ENCODE data around the gene FRA10AC1. TPM values are rescaled to one million over a fixed set of nuclear protein-coding genes. Genes with fewer than 3 reads are reported as not detected.
"Not testable (repeated sequence)": the region's sequence is repeated elsewhere in the genome, so short reads cannot be mapped to it uniquely, and the experiment has no call there.

Gene FRA10AC1
- polyA plus RNA-seq, 4 donors: 27.1 to 39.3 (median 32.3) TPM

DNA sequence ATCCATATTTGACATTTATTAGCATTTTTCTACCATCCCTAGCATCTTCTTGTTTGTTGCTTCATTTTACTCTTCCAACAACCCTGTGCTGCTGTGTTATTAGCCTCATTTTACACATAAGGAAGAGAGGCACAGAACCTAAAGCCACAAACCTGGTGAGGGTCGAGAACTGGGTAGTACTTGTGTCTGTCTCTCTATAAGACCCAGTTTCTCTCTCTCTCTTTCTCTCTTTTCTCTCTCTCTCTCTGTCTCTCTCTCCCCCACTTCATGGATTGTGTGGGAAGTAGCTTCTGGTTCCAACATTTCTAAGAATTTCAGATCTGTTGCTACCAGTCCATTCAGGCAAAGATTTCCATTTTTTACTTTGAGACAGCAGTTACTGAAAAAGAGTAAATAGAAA lies 1.4 kb upstream of the FRA10AC1 start:
- DNase-seq (ENCODE audit: low read depth in 4 of 4, low spot score in 3 of 4): no peak

DNA sequence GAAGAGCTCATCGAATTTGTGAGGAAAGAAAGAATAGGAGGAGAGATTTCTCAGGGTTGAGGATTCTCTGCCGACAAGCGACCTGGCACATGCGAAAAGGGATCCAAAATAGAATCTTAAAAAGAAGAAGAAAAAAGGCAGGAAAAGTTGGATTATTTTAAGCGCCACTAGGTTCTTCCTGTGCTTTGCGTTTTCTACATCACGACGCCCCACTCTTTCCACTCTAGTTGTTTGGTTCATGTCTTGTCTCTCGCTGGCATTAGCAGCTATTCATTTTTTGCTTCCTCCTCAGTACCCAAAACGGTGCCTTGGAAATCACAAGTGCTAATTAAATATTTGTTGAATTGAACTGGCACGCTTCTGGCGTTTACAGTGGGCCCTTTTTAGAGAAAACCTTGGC lies 674 bp upstream of the FRA10AC1 start:
- DNase-seq (ENCODE audit: low read depth in 4 of 4, low spot score in 3 of 4): peak in 2 of 4 donors; percentile 1 to 5

DNA sequence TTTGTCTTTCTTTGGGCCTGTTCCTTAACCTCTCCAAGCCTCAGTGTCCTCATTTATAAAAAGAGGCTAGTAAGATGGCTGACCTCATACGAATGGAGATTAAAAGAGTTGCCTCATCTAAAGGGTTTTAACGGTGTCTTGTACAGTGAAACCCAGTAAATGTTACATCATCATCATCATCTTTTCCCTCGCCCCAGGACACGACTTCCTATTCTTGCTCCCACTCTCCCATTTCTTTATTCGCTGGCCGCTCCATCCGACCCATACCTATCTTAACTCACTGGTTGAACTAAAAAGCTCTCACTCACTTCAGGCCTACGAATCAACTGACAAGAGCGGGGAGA lies 554 bp downstream of the FRA10AC1 start:
- DNase-seq (ENCODE audit: low read depth in 4 of 4, low spot score in 3 of 4): no peak

DNA sequence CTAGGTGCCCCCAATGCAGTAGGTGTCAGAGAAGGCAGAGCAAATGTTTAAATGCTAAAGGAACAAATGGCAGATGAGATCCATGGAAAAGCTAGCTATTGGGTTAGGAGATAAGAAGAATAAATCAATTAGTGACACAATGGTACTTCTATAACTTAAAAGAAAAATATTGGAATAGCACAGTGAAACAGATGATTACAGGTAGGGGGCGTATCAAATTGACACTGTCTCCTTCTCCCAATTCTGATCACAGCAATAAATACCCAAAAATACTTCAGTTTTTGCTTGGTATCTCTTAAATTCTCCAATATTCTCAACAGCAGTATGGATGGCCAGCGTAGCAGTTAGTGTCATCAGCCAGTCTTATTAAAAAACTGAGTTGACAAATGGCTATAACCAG lies 5.2 kb downstream of the FRA10AC1 start:
- no peak for DNase-seq (ENCODE audit: low read depth in 4 of 4, low spot score in 3 of 4)

DNA sequence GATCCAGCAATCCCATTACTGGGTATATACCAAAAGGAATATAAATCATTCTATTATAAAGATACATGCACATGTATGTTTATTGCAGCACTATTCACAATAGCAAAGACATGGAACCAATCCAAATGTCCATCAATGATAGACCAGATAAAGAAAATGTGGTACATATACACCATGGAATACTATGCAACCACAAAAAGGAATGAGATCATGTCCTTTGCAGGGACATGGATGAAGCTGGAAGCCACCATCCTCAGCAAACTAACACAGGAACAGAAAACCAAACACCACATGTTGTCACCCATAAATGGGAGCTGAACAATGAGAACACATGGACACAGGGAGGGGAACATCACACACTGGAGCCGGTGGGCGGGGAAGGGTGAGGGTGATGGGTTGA lies 5.8 kb downstream of the FRA10AC1 start:
- DNase-seq (ENCODE audit: low read depth in 4 of 4, low spot score in 3 of 4): not testable (repeated sequence)

DNA sequence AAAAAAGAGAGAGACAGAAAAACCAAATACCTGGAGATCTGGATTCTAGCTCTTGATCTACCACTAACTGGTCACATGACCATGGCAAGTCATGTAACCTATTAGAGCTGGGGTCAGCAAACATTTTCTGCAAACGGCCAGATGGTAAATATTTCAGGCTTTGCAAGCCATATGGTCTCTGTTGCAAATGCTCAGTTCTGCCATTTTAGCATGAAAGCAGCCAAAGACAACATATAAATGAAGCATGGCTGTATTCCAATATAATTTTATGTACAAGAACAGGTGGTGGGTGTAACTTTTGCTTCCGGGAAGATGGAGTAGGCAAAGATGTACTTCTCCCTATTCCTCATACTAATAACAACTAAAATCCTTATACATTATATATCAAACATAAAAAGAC lies 6.7 kb downstream of the FRA10AC1 start:
- DNase-seq (ENCODE audit: low read depth in 4 of 4, low spot score in 3 of 4): no peak

DNA sequence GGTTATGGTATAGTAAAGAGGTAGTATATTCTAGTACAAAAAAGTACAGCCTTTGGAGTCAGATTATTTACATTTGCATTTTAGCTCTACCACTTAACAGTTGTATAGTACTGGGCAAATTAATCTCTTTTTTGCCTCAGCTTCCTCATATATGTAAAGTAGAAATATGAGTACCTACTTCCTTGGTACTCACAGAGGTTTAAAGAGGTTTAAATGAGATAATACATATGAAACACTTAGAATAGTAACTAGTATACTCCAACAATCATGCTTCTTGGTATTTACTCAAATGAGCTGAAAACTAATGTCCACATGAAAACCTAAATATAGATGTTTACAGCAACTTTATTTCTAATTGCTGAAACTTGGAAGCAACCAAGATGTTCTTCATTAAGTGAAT lies 14.7 kb downstream of the FRA10AC1 start:
- no peak for DNase-seq (ENCODE audit: low read depth in 4 of 4, low spot score in 3 of 4)

DNA sequence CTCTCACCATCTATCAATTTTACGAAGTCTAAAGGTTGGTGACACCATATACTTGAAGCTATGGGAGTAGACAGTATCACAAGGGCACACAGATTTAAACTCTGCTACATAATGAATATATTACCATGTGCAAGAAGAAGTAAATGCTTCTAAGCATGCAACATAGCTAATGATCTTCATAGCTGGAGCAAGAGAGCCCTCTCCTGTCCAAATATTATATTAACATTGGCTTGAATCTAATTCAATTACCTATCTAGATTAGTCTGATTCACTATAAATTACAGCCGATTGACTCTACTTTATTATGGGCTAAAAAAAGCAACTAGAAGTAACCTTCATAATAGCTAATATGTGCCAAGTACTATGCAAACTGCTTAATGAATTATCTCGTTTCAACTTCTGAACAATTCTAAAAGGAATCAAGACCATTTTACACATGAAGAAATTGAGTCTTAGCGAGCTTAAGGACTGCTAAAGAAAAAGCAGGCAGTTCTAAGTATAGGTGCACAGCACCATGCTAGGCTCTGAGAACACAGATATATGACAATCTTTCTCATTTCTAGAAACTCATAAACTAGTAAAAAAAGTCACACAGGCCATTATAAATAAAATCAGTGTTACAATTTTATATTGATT lies 21.9 kb downstream of the FRA10AC1 start:
- DNase-seq (ENCODE audit: low read depth in 4 of 4, low spot score in 3 of 4): peak in 2 of 4 donors; percentile 12 to 14

DNA sequence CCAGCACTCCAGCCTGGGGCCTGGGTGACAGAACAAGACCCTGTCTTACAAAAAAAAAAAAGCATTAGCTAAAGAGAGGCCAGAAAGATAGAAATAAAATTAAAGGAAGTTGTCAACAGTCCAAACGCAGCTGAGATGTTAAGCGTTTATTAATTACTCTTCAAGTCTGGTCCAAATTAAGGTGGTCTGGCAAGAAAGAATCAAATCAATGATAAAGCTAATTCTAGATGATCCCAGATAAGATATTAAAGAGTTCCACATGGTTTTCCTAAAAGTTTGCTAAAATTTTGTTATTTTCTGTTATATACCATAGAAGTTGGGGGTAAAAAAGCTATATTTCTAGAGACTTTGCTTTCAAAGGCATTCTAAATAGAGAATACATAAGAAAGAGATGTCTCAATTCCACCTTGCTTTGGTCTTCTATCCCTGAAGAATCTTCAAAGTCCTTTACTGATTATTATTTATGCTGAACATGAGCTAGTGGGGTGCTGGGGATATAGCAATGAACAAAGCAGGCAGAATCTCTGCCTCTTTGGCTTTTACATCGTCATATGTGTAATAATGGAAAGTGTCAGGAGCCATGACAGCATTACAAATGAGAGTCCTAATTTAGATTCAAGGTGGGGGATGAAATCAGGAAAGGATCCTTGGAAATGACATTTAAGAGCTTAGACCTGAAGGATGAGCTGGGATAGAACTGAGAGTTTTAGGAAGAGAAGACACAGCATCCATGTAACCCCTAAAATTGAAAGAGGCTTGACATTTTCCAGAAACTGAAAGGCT lies 23.4 kb downstream of the FRA10AC1 start:
- DNase-seq (ENCODE audit: low read depth in 4 of 4, low spot score in 3 of 4): no peak

DNA sequence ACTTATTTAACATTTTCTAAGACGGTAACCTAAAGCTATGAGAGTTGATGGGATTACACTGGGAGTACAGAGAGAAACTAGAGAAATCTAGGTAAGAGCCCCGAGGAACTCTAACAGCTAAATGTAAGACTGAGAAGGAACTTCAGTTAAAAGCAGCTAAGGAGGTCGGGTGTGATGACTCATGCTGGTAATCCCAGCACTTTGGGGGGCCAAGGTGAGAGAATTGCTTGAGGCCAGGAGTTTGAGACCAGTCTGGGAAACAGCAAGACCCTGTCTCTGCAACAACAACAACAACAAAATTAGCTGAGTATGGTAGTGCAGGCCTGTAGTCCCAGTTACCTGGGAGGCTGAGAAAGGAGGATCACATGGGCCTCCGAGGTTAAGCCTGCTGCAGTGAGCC lies 24.0 kb downstream of the FRA10AC1 start:
- no peak for DNase-seq (ENCODE audit: low read depth in 4 of 4, low spot score in 3 of 4)

DNA sequence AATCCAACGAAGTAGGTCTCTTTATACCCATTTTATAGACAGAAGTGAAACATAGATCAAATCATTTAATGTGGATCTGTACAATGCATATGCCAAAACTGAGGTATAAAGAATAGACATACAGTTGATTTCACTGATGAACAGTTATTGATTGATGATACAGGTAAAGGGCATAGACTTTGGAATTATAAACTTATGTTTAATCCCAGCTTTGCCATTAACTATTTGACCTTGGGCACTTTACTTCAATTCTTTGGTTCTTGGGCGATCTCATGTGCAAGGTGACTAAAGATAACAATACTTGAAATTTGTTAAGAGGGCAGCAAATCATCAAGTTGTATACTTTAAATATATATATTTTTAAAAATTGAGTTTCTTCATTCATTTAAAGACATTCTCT lies 28.6 kb downstream of the FRA10AC1 start:
- DNase-seq (ENCODE audit: low read depth in 4 of 4, low spot score in 3 of 4): no peak

DNA sequence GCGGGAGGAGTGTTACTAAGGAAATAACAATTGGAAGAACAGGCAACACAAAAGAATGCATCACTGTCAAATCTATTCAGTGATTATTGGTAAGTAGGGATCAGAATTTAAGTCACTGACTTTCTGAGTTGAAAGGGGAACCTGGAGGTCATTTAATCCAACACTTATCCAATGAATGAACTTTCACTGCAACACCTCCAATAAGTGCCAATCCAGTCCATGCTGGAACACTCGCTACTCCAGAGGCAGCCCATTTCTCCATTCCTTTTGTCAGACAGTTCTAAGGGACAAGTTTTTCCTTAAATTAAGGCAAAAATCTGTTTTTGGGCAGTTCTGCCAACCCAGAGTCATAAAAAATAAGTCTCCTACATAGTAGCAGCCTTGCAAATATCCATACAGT lies 29.5 kb downstream of the FRA10AC1 start:
- DNase-seq (ENCODE audit: low read depth in 4 of 4, low spot score in 3 of 4): no peak

DNA sequence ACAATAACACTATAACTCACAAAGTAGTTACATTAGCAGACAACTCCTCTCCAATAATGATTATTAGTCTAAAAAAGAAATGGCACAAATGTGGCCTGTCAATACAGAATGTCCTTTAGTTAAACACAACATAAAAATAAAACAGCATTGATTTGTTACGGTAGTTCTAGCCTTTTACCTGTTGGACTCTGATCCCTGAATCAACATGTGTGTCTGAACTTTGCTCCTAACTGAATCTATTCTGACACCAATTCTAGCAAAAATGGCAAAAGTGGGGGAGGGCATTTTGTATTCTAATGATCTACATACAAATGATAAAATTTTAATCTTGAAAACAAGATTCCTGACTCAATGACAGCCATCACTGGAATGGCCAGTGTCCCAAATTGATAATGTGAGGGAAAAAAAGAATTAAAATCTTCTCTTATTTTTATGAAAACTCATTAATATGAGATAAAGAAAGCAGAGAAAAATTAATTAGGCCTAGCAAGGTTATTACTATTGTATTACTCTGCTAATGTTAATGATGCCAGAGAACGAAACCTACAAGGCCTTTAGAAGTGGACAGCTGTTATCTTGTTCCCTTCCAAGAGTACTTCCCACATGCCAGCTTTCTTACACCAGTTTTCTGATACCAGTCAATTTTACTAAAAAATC lies 30.2 kb downstream of the FRA10AC1 start:
- DNase-seq (ENCODE audit: low read depth in 4 of 4, low spot score in 3 of 4): no peak

DNA sequence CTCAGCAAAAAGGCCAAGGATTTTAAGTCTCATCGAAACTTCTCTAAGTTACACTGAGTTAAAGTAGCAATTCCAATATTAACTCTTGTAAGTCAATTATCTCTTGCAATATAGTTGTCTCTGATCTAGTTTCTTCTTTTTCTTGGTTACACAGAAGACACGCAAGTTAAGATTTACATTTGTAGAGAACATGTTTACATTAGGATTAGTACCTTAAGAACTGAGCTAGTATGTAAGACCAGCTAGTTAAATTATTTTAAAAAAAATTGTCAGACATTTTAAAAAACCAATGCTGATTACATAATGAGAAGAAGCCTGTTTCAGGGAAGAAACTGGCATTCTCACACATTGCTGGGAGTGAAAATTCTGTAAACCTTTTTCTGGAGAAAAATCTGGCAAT lies 31.4 kb downstream of the FRA10AC1 start:
- DNase-seq (ENCODE audit: low read depth in 4 of 4, low spot score in 3 of 4): no peak

DNA sequence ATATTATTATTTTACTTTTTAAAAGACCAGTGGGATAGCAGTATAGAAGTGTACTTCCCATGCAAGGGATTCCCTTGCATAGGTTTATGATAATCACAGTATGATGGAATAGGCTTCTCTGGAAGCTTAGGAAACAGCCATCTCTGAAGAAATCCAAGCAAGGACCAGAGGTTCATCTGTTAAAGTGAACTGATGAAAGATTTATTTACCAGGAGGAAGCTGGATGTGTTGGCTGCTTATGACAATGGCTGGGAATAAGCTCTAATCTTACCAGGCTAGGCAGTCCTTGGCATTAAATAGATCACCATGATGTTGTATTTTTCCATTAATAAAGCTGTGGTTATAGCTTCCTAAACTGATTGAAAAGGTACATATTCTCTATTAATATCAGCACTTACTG lies 32.0 kb downstream of the FRA10AC1 start:
- no peak for DNase-seq (ENCODE audit: low read depth in 4 of 4, low spot score in 3 of 4)

DNA sequence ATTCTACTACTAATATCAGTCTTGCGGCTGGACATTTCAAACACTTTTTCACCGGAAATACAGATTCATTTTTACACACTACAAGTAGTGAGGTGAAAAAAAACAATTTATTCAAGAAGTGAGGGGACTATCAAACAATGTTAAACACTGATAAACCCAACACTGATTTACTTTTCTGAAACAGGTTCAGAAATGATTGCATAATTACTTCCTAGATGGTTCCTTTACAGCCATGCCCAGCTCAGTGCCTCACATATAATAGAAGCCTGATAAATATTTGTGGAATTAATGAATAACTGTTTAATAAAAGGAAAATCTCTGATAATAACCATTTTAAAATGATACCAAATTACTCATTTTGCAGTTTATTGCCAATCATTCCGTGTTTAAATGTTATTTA lies 34.6 kb downstream of the FRA10AC1 start:
- DNase-seq (ENCODE audit: low read depth in 4 of 4, low spot score in 3 of 4): no peak

DNA sequence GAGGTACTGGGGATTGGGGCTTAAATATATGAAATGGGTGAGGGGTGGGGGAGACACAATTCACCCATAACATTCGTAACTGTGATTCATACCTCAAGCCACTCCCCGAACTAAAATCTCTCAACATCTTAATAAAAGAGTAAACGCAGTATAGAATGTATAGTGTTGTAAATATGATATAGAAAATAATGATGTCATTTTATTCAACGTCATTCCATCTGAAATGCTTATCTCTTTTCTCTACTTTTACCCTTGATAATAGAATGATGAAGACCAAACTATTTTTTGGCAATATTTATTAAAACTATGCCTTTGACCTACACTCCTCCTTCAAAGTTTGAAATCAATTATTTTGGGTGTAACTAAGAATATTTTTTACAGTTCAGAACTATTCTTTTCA lies 36.4 kb downstream of the FRA10AC1 start:
- no peak for DNase-seq (ENCODE audit: low read depth in 4 of 4, low spot score in 3 of 4)

DNA sequence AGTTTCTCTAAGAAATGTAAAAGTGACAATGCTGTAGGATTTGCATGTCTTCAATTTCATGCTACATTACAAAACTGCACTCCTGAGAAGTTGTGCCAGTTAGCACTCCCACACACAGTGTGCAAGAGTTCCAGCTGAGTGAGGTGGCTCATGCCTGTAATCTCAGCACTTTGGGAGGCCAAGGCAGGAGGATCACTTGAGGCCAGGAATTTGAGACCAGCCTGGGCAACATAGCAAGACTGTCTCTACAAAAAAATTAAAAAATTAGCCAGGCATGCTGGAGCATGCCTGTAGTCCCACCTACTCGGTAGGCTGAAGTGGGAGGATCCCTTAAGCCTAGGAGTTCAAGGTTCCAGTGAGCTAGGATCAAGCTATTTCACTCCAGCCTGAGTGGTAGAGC lies 44.6 kb downstream of the FRA10AC1 start:
- no peak for DNase-seq (ENCODE audit: low read depth in 4 of 4, low spot score in 3 of 4)

DNA sequence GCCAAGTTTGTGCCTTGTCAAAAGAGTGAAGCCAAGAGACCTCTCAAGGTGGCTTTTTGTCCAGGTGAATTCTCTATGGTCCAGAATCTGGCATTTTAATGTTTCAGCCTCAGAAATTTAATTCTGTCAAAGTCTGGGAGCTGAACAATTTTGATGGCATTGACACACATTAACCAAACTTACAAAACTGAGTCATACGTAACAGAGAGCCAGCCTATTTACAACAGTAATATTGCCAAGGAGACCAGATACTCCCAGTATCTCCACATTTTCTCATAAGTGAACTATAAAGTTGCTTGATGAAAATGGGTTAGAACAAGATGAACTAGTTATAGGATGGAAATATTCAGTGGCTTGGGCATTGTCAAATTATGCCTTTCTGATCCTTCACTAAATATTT lies 46.2 kb downstream of the FRA10AC1 start:
- DNase-seq (ENCODE audit: low read depth in 4 of 4, low spot score in 3 of 4): no peak

DNA sequence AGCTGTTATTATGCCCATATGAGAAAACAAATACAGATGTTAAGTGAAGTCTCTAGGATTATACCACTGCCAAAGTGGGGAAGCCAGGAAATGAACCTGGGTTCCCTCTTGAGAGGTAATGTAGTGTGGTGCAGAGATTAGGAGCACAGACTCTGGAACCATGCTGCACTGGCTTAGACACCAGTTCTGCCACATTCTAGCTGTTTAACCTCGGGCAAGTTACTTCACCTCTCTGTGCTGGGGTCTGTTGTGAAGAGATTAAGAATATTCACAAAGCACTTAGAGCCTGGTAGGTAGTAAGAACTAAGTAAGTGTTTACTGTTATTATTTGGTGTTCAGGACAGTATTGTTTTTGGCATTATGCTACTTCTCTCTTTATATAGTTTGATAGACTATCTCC lies 48.2 kb downstream of the FRA10AC1 start:
- DNase-seq (ENCODE audit: low read depth in 4 of 4, low spot score in 3 of 4): no peak

DNA sequence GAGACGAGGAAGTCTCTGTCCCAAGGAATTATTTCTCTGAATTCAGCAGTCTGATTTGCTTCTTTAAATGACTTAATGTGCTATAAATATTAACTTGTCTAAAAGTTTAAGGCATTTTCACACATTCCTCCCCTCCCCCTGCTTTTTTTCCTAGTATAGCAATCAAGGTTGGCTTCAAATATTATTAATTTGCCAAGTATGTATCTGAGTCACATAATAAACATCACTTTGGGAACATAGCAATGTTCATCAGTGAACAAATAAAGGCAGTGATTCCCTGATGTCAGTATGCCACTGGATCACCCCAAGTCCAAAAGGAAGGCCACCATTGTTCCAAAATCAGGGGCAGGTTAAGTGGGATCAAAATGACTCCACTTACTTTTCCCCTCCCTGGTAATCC lies 49.5 kb downstream of the FRA10AC1 start:
- no peak for DNase-seq (ENCODE audit: low read depth in 4 of 4, low spot score in 3 of 4)

DNA sequence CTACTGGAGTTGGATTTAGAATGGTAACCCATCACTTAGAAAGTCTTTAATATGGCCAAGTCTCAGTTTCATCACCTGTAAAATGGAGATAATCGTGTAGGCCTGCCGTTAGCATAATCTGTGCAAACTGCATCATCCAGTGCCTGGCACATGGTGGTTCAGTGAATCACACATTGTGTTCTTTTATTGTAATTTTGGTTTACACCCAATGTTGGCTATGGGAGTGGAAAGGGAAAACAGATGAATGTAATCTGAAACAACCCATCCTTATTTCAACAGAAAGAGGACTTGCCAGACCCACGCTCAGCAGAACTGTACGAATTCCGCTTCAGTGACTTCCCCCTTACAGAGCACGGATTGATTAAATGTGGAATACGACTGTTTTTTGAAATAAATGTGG lies 62.6 kb downstream of the FRA10AC1 start:
- no peak for DNase-seq (ENCODE audit: low read depth in 4 of 4, low spot score in 3 of 4)
